ENCODE results near the gene SCN9A. TPM values are rescaled to one million over a fixed set of nuclear protein-coding genes. Genes with fewer than 3 reads are reported as not detected.

The SCN9A gene
- total and polyA plus RNA-seq, 9 of the 15 experiments (the other 6 are each of a cell fraction or from before 2014, with no cell fraction given): 1.4 to 22.8 (median 7.1) TPM

DNA sequence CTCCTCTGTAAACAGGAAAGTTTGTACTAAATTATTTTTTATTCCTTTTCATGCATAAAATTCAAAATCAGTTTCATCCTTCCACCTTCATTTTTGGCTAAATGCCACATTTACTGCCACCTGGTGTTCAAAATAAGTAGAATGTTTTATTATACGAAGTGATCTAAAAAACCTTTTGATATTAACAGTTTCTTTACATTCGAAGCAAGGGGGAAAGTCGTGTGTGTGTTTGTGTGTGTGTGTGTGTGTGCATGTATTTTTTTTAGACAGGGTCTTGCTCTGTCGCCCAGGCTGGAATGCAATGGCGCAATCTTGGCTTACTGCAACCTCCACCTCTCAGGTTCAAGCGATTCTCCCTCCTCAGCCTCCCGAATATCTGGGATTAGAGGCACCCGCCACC is 9.0 kb upstream of the SCN9A start (continued):
- TF ChIP-seq, protein P1, sequence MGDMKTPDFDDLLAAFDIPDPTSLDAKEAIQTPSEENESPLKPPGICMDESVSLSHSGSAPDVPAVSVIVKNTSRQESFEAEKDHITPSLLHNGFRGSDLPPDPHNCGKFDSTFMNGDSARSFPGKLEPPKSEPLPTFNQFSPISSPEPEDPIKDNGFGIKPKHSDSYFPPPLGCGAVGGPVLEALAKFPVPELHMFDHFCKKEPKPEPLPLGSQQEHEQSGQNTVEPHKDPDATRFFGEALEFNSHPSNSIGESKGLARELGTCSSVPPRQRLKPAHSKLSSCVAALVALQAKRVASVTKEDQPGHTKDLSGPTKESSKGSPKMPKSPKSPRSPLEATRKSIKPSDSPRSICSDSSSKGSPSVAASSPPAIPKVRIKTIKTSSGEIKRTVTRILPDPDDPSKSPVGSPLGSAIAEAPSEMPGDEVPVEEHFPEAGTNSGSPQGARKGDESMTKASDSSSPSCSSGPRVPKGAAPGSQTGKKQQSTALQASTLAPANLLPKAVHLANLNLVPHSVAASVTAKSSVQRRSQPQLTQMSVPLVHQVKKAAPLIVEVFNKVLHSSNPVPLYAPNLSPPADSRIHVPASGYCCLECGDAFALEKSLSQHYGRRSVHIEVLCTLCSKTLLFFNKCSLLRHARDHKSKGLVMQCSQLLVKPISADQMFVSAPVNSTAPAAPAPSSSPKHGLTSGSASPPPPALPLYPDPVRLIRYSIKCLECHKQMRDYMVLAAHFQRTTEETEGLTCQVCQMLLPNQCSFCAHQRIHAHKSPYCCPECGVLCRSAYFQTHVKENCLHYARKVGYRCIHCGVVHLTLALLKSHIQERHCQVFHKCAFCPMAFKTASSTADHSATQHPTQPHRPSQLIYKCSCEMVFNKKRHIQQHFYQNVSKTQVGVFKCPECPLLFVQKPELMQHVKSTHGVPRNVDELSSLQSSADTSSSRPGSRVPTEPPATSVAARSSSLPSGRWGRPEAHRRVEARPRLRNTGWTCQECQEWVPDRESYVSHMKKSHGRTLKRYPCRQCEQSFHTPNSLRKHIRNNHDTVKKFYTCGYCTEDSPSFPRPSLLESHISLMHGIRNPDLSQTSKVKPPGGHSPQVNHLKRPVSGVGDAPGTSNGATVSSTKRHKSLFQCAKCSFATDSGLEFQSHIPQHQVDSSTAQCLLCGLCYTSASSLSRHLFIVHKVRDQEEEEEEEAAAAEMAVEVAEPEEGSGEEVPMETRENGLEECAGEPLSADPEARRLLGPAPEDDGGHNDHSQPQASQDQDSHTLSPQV (IDR thresholded peaks at IDR 0.05): no peak
- no peak for TF ChIP-seq ZNF324 (CRISPR knock-in tag; IDR thresholded peaks at IDR 0.05)
- no peak for TF ChIP-seq RCOR1 (IDR thresholded peaks at IDR 0.05; ENCODE audit: borderline replicate concordance in 1 of 2, low read depth in 2 of 2, low read length in 2 of 2)
- TF ChIP-seq, protein P2, sequence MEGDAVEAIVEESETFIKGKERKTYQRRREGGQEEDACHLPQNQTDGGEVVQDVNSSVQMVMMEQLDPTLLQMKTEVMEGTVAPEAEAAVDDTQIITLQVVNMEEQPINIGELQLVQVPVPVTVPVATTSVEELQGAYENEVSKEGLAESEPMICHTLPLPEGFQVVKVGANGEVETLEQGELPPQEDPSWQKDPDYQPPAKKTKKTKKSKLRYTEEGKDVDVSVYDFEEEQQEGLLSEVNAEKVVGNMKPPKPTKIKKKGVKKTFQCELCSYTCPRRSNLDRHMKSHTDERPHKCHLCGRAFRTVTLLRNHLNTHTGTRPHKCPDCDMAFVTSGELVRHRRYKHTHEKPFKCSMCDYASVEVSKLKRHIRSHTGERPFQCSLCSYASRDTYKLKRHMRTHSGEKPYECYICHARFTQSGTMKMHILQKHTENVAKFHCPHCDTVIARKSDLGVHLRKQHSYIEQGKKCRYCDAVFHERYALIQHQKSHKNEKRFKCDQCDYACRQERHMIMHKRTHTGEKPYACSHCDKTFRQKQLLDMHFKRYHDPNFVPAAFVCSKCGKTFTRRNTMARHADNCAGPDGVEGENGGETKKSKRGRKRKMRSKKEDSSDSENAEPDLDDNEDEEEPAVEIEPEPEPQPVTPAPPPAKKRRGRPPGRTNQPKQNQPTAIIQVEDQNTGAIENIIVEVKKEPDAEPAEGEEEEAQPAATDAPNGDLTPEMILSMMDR (IDR thresholded peaks at IDR 0.05 in 2 of 3, conservative IDR thresholded peaks at IDR 0.05 in 1 of 3; ENCODE audit: insufficient read depth in 2 of 3, low read depth in 1 of 3, low read length in 3 of 3): peak; percentile 38 to 61 (median 44); a peak in 5 of 6 replicates
- TF ChIP-seq, protein P3, sequence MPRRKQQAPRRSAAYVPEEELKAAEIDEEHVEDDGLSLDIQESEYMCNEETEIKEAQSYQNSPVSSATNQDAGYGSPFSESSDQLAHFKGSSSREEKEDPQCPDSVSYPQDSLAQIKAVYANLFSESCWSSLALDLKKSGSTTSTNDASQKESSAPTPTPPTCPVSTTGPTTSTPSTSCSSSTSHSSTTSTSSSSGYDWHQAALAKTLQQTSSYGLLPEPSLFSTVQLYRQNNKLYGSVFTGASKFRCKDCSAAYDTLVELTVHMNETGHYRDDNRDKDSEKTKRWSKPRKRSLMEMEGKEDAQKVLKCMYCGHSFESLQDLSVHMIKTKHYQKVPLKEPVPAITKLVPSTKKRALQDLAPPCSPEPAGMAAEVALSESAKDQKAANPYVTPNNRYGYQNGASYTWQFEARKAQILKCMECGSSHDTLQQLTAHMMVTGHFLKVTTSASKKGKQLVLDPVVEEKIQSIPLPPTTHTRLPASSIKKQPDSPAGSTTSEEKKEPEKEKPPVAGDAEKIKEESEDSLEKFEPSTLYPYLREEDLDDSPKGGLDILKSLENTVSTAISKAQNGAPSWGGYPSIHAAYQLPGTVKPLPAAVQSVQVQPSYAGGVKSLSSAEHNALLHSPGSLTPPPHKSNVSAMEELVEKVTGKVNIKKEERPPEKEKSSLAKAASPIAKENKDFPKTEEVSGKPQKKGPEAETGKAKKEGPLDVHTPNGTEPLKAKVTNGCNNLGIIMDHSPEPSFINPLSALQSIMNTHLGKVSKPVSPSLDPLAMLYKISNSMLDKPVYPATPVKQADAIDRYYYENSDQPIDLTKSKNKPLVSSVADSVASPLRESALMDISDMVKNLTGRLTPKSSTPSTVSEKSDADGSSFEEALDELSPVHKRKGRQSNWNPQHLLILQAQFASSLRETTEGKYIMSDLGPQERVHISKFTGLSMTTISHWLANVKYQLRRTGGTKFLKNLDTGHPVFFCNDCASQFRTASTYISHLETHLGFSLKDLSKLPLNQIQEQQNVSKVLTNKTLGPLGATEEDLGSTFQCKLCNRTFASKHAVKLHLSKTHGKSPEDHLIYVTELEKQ (CRISPR knock-in tag; IDR thresholded peaks at IDR 0.05): no peak
- TF ChIP-seq, protein P4, sequence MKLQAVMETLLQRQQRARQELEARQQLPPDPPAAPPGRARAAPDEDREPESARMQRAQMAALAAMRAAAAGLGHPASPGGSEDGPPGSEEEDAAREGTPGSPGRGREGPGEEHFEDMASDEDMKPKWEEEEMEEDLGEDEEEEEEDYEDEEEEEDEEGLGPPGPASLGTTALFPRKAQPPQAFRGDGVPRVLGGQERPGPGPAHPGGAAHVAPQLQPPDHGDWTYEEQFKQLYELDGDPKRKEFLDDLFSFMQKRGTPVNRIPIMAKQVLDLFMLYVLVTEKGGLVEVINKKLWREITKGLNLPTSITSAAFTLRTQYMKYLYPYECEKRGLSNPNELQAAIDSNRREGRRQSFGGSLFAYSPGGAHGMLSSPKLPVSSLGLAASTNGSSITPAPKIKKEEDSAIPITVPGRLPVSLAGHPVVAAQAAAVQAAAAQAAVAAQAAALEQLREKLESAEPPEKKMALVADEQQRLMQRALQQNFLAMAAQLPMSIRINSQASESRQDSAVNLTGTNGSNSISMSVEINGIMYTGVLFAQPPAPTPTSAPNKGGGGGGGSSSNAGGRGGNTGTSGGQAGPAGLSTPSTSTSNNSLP (IDR thresholded peaks at IDR 0.05; ENCODE audit: borderline replicate concordance, low read depth, low read length): 0 out of 2 replicates have a peak, but pooled peaks have one; percentile 64
- TF ChIP-seq SIN3B (IDR thresholded peaks at IDR 0.05; ENCODE audit: low read depth): no peak
- no peak for TF ChIP-seq CHD1 (IDR thresholded peaks at IDR 0.05; ENCODE audit: low read length)
- TF ChIP-seq, protein P5, sequence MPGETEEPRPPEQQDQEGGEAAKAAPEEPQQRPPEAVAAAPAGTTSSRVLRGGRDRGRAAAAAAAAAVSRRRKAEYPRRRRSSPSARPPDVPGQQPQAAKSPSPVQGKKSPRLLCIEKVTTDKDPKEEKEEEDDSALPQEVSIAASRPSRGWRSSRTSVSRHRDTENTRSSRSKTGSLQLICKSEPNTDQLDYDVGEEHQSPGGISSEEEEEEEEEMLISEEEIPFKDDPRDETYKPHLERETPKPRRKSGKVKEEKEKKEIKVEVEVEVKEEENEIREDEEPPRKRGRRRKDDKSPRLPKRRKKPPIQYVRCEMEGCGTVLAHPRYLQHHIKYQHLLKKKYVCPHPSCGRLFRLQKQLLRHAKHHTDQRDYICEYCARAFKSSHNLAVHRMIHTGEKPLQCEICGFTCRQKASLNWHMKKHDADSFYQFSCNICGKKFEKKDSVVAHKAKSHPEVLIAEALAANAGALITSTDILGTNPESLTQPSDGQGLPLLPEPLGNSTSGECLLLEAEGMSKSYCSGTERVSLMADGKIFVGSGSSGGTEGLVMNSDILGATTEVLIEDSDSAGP (CRISPR knock-in tag; IDR thresholded peaks at IDR 0.05): no peak
- TF ChIP-seq, protein P6, sequence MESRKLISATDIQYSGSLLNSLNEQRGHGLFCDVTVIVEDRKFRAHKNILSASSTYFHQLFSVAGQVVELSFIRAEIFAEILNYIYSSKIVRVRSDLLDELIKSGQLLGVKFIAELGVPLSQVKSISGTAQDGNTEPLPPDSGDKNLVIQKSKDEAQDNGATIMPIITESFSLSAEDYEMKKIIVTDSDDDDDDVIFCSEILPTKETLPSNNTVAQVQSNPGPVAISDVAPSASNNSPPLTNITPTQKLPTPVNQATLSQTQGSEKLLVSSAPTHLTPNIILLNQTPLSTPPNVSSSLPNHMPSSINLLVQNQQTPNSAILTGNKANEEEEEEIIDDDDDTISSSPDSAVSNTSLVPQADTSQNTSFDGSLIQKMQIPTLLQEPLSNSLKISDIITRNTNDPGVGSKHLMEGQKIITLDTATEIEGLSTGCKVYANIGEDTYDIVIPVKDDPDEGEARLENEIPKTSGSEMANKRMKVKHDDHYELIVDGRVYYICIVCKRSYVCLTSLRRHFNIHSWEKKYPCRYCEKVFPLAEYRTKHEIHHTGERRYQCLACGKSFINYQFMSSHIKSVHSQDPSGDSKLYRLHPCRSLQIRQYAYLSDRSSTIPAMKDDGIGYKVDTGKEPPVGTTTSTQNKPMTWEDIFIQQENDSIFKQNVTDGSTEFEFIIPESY (CRISPR knock-in tag; IDR thresholded peaks at IDR 0.05): 0 out of 2 replicates have a peak, but pooled peaks have one; percentile 19
- TF ChIP-seq XRCC4 (IDR thresholded peaks at IDR 0.05; ENCODE audit: extremely low read depth, insufficient read depth, insufficient read length): no peak
